ENCODE results near the gene BOK.
A peak's percentile ranks its signal among the peaks of the same experiment; 100 is the strongest.

Gene BOK

GRCh38 chr2:241598487-241598886, 39.9 kb downstream of the BOK start:
- DNase-seq (ENCODE audit: low read depth in 2 of 2), result no peak

- no peak for DNase-seq (ENCODE audit: low read depth in 2 of 2)
Observed at GRCh38 chr2:241599615-241600014, 41.1 kb downstream of the BOK start.

- DNase-seq (ENCODE audit: low read depth in 2 of 2), result no peak
Observed at GRCh38 chr2:241601841-241602240, 43.3 kb downstream of the BOK start.

GRCh38 chr2:241602720-241603119, 44.2 kb downstream of the BOK start:
- DNase-seq (ENCODE audit: low read depth in 2 of 2), result no peak

- no peak for DNase-seq (ENCODE audit: low read depth in 2 of 2)
Observed at GRCh38 chr2:241603686-241604085, 45.1 kb downstream of the BOK start.

- DNase-seq (ENCODE audit: low read depth in 2 of 2), result no peak
Observed at GRCh38 chr2:241606186-241606585, 47.6 kb downstream of the BOK start.

GRCh38 chr2:241607162-241607885, 48.8 kb downstream of the BOK start:
- DNase-seq (ENCODE audit: low read depth in 2 of 2), result no peak

GRCh38 chr2:241608881-241609280, 50.3 kb downstream of the BOK start:
- DNase-seq (ENCODE audit: low read depth in 2 of 2), result no peak

GRCh38 chr2:241609859-241610793, 51.6 kb downstream of the BOK start:
- peak; percentile 76 to 79 for DNase-seq (ENCODE audit: low read depth in 2 of 2)

GRCh38 chr2:241611062-241611461, 52.5 kb downstream of the BOK start:
- DNase-seq (ENCODE audit: low read depth in 2 of 2), result no peak

- no peak for DNase-seq (ENCODE audit: low read depth in 2 of 2)
Observed at GRCh38 chr2:241612156-241613016, 53.8 kb downstream of the BOK start.

- DNase-seq (ENCODE audit: low read depth in 2 of 2), result no peak
Observed at GRCh38 chr2:241613017-241613780, 54.7 kb downstream of the BOK start.

GRCh38 chr2:241615041-241615440, 56.5 kb downstream of the BOK start:
- no peak for DNase-seq (ENCODE audit: low read depth in 2 of 2)

- no peak for DNase-seq (ENCODE audit: low read depth in 2 of 2)
Observed at GRCh38 chr2:241615522-241616052, 57.0 kb downstream of the BOK start.

GRCh38 chr2:241616168-241617125, 57.9 kb downstream of the BOK start:
- no peak for DNase-seq (ENCODE audit: low read depth in 2 of 2)

- no peak for DNase-seq (ENCODE audit: low read depth in 2 of 2)
Observed at GRCh38 chr2:241617431-241618154, 59.0 kb downstream of the BOK start.

GRCh38 chr2:241618296-241618805, 59.8 kb downstream of the BOK start:
- no peak for DNase-seq (ENCODE audit: low read depth in 2 of 2)

- DNase-seq (ENCODE audit: low read depth in 2 of 2), result no peak
Observed at GRCh38 chr2:241618829-241619228, 60.3 kb downstream of the BOK start.

Measured in stimulated activated CD8-positive, alpha-beta memory T cell treated with anti-CD3 and anti-CD28 coated beads, Interleukin-7, amount 100 ng/mL, for 1 hour (primary cell).